NCI-H2081 treated with DMSO at 0.1 percent for 48 hours (cell line): Measurements from ENCODE around the gene TUBB2B.
A peak's percentile ranks its signal among the peaks of the same experiment; 100 is the strongest.

Experiments used
- DNase-seq: peaks from one replicate; lab custom pipeline; 2025; lab: John Stamatoyannopoulos, UW

TUBB2B gene

GRCh38 chr6:3232017-3232945, 4.8 kb upstream of the TUBB2B start:
- DNase-seq = no peak

- DNase-seq = peak; percentile 88
These were observed 4.0 kb upstream of the TUBB2B start for GRCh38 chr6:3231247-3232016.

GRCh38 chr6:3230900-3231246, 3.4 kb upstream of the TUBB2B start:
- peak; percentile 82 for DNase-seq

GRCh38 chr6:3230256-3230882, 2.9 kb upstream of the TUBB2B start:
- DNase-seq = no peak

GRCh38 chr6:3229566-3230178, 2.2 kb upstream of the TUBB2B start:
- DNase-seq = peak; percentile 69

GRCh38 chr6:3228771-3229565, 1.5 kb upstream of the TUBB2B start:
- no peak for DNase-seq

- peak; percentile 81 for DNase-seq
These were observed 706 bp upstream of the TUBB2B start for GRCh38 chr6:3228046-3228671.

GRCh38 chr6:3226481-3227362, 731 bp downstream of the TUBB2B start:
- no peak for DNase-seq

GRCh38 chr6:3226042-3226441, 1.4 kb downstream of the TUBB2B start:
- no peak for DNase-seq

- peak; percentile 67 for DNase-seq
These were observed 4.9 kb downstream of the TUBB2B start for GRCh38 chr6:3222506-3223038.

- no peak for DNase-seq
These were observed 5.9 kb downstream of the TUBB2B start for GRCh38 chr6:3221578-3221977.

GRCh38 chr6:3220366-3220765, 7.1 kb downstream of the TUBB2B start:
- no peak for DNase-seq

- DNase-seq = no peak
These were observed 9.2 kb downstream of the TUBB2B start for GRCh38 chr6:3218266-3218665.

- no peak for DNase-seq
These were observed 10.2 kb downstream of the TUBB2B start for GRCh38 chr6:3217286-3217685.

GRCh38 chr6:3214898-3215297, 12.6 kb downstream of the TUBB2B start:
- DNase-seq = no peak

GRCh38 chr6:3213334-3213695, 14.1 kb downstream of the TUBB2B start:
- DNase-seq = no peak

GRCh38 chr6:3212261-3212660, 15.2 kb downstream of the TUBB2B start:
- DNase-seq = no peak

- no peak for DNase-seq
These were observed 15.8 kb downstream of the TUBB2B start for GRCh38 chr6:3211681-3212080.

- no peak for DNase-seq
These were observed 17.3 kb downstream of the TUBB2B start for GRCh38 chr6:3210024-3210610.
